ENCODE measurements around the gene ATG5. TPM values are rescaled to one million over a fixed set of nuclear protein-coding genes. Genes with fewer than 3 reads are reported as not detected.
"Not testable (repeated sequence)": the region's sequence is repeated elsewhere in the genome, so short reads cannot be mapped to it uniquely, and the experiment has no call there.

The ATG5 gene
- total RNA-seq, 1 experiment from 2014 or later, result 63.3 TPM

DNA sequence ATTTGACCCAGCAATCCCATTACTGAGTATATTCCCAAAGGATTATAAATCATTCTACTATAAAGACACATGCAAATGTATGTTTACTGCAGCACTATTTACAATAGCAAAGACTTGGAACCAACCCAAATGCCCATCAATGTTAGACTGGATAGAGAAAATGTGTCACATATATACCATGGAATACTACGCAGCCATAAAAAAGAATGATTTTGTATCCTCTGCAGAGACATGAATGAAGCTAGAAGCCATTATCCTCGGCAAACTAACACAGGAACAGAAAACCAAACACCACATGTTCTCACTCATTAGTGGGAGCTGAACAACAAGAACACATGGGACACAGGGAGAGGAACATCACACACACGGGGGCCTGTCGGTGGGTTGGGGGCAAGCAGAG is 57.1 kb downstream of the ATG5 start:
- not testable (repeated sequence) for H3K4me1 ChIP-seq (ENCODE audit: low read length); H3K4me3 ChIP-seq (ENCODE audit: low read length); H2AFZ ChIP-seq (ENCODE audit: low read length); H3K27me3 ChIP-seq (ENCODE audit: low read length); H3K36me3 ChIP-seq (ENCODE audit: insufficient read depth, low read length); H3K9me3 ChIP-seq (ENCODE audit: low read length); H3K4me2 ChIP-seq (ENCODE audit: low read depth, low read length, poor library complexity, severe bottlenecking); DNase-seq; H3K9me2 ChIP-seq (replicated peaks; ENCODE audit: insufficient read depth, low read length); H3K9ac ChIP-seq (ENCODE audit: low read length); H4K20me1 ChIP-seq (ENCODE audit: insufficient read depth, low read depth, low read length); H3K27ac ChIP-seq (ENCODE audit: low read length)
- peaks cover 92% of the 10 kb centered on the region for H3K79me2 ChIP-seq (ENCODE audit: low read length)

DNA sequence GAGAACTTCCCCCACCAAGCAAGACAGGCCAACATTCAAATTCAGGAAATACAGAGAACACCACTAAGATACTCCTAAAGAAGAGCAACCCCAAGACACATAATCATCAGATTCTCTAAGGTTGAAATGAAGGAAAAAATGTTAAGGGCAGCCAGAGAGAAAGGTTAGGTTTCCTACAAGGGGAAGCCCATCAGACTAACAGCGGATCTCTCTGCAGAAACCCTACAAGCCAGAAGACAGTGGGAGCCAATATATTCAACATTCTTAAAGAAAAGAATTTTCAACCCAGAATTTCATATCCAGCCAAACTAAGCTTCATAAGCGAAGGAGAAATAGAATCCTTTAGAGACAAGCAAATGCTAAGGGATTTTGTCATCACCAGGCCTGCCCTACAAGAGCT is 61.1 kb downstream of the ATG5 start:
- H3K9me3 ChIP-seq (ENCODE audit: low read length); H3K4me3 ChIP-seq (ENCODE audit: low read length); H3K27me3 ChIP-seq (ENCODE audit: low read length); H3K27ac ChIP-seq (ENCODE audit: low read length); H4K20me1 ChIP-seq (ENCODE audit: insufficient read depth, low read depth, low read length); DNase-seq; H3K4me2 ChIP-seq (ENCODE audit: low read depth, low read length, poor library complexity, severe bottlenecking); H3K9ac ChIP-seq (ENCODE audit: low read length); H3K9me2 ChIP-seq (replicated peaks; ENCODE audit: insufficient read depth, low read length); H3K4me1 ChIP-seq (ENCODE audit: low read length); H2AFZ ChIP-seq (ENCODE audit: low read length); H3K36me3 ChIP-seq (ENCODE audit: insufficient read depth, low read length): not testable (repeated sequence)
- H3K79me2 ChIP-seq (ENCODE audit: low read length), result peaks cover 93% of the 10 kb centered on the region

DNA sequence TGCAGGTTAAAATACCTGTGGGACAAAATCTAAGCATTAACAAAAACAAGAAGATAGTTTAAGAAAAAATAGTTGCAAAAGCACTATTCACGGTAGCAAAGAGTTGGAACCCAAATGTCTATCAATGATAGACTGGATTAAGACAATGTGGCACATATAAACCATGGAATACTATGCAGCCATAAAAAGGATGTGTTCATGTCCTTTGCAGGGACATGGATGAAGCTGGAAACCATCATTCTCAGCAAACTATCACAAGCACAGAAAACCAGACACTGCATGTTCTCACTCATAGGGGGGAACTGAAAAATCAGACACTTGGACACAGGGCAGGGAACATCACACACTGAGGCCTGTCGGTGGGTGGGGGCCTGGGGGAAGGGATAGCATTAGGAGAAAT is 65.8 kb downstream of the ATG5 start:
- not testable (repeated sequence) for H3K4me1 ChIP-seq (ENCODE audit: low read length); H2AFZ ChIP-seq (ENCODE audit: low read length); H3K36me3 ChIP-seq (ENCODE audit: insufficient read depth, low read length); H3K9me2 ChIP-seq (replicated peaks; ENCODE audit: insufficient read depth, low read length); H3K4me3 ChIP-seq (ENCODE audit: low read length); H3K9ac ChIP-seq (ENCODE audit: low read length); H3K27me3 ChIP-seq (ENCODE audit: low read length); DNase-seq; H3K9me3 ChIP-seq (ENCODE audit: low read length); H4K20me1 ChIP-seq (ENCODE audit: insufficient read depth, low read depth, low read length); H3K4me2 ChIP-seq (ENCODE audit: low read depth, low read length, poor library complexity, severe bottlenecking); H3K27ac ChIP-seq (ENCODE audit: low read length)
- H3K79me2 ChIP-seq (ENCODE audit: low read length), result peaks cover 98% of the 10 kb centered on the region

DNA sequence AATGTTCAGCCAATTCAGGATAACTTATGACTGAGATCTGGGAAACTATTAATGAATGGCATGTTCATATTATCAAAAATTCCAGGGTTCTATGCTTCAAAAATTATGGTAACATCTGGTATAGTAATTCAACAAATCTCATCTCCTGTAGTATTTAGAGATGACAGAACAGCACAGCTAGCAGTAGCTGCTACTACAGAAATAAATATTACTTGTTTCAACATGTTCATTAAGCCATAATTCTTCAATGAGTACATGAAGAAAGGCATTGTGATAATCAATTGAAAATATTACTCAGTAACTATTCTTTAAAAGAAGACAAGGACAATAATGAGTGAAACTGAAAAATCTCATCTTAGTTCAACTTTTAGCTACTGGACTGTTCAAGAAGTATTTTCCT is 66.8 kb downstream of the ATG5 start:
- no peak overlapping the region for H3K4me3 ChIP-seq (ENCODE audit: low read length)
- H3K9ac ChIP-seq (ENCODE audit: low read length), result no peak overlapping the region
- no peaks in the 10 kb centered on the region for H3K9me3 ChIP-seq (ENCODE audit: low read length)
- H3K79me2 ChIP-seq (ENCODE audit: low read length), result peaks cover 98% of the 10 kb centered on the region
- no peaks in the 10 kb centered on the region for H3K36me3 ChIP-seq (ENCODE audit: insufficient read depth, low read length)
- no peaks in the 10 kb centered on the region for H3K4me1 ChIP-seq (ENCODE audit: low read length)
- no peak overlapping the region for H3K4me2 ChIP-seq (ENCODE audit: low read depth, low read length, poor library complexity, severe bottlenecking)
- DNase-seq, result no peak
- no peak overlapping the region for H3K27ac ChIP-seq (ENCODE audit: low read length)
- no peak overlapping the region for H2AFZ ChIP-seq (ENCODE audit: low read length)
- no peaks in the 10 kb centered on the region for H4K20me1 ChIP-seq (ENCODE audit: insufficient read depth, low read depth, low read length)
- no peaks in the 10 kb centered on the region for H3K27me3 ChIP-seq (ENCODE audit: low read length)
- no peaks in the 10 kb centered on the region for H3K9me2 ChIP-seq (replicated peaks; ENCODE audit: insufficient read depth, low read length)

DNA sequence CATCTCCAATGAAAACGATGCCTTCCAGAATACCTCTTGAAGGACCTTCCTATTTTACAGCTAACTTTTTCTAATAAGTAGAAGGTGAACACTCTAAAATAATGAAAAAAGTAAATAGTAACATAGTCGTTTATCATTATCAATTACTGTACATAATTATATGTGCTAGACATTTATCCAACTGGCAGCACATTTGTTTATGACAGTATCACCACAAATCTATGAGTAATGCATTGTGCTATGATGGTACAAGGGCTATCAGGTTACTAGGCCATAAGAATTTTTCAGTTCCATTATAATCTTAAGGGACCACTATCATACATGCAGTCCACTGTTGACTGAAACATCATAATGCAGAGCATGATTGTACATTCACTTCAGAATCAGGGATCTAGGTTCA is 68.4 kb downstream of the ATG5 start:
- Histone ChIP-seq H3K79me2 (ENCODE audit: low read length) (peaks cover 98% of the 10 kb centered on the region), H3K27ac (ENCODE audit: low read length) (no peak overlapping the region), H3K27me3 (ENCODE audit: low read length) (no peaks in the 10 kb centered on the region), H3K4me2 (ENCODE audit: low read depth, low read length, poor library complexity, severe bottlenecking) (no peak overlapping the region), H2AFZ (ENCODE audit: low read length) (no peak overlapping the region), H3K9me3 (ENCODE audit: low read length) (no peaks in the 10 kb centered on the region), H3K9ac (ENCODE audit: low read length) (no peak overlapping the region), H3K4me1 (ENCODE audit: low read length) (no peaks in the 10 kb centered on the region), H3K36me3 (ENCODE audit: insufficient read depth, low read length) (no peaks in the 10 kb centered on the region), H3K4me3 (ENCODE audit: low read length) (no peak overlapping the region), H4K20me1 (ENCODE audit: insufficient read depth, low read depth, low read length) (no peaks in the 10 kb centered on the region), H3K9me2 (replicated peaks; ENCODE audit: insufficient read depth, low read length) (no peaks in the 10 kb centered on the region)
- no peak for DNase-seq

DNA sequence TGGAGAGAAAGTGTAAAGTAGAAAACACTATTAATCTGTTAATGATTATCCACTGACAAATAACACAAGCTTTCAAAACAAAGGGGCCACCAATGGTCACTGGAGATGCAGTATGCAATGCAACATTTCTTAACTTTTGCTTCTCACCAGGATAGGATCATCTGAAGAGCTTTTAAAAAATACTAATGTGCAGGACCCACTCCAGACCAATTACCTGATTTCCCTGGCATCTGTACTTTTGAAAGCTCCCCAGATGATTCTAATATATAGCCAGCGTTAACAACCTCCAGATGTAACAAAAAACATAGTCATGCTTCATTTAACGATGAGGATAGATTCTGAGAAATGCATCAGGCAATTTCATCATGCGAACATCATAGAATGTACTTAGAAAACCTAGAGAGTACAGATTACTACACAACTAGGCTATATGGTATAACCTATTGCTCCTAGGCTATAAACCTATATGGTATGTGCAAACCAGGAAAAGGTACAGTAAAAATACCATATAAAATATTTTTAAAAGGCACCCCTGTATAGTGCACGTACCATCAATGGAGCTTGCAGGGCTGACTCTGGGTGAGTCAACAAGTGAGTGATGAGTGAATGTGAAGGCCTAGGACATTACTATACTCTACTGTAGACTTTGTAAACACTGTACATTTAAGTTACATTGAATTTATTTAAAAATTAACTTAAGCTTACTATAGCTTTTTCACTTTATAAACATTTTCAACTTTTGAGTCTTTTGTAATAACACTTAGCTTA is 69.2 kb downstream of the ATG5 start:
- Histone ChIP-seq H3K79me2 (ENCODE audit: low read length) (peaks cover 96% of the 10 kb centered on the region), H3K9me2 (replicated peaks; ENCODE audit: insufficient read depth, low read length) (no peaks in the 10 kb centered on the region), H3K4me2 (ENCODE audit: low read depth, low read length, poor library complexity, severe bottlenecking) (no peak overlapping the region), H2AFZ (ENCODE audit: low read length) (no peak overlapping the region), H3K4me1 (ENCODE audit: low read length) (no peaks in the 10 kb centered on the region), H4K20me1 (ENCODE audit: insufficient read depth, low read depth, low read length) (no peaks in the 10 kb centered on the region), H3K27ac (ENCODE audit: low read length) (no peak overlapping the region), H3K9ac (ENCODE audit: low read length) (no peak overlapping the region), H3K36me3 (ENCODE audit: insufficient read depth, low read length) (no peaks in the 10 kb centered on the region), H3K9me3 (ENCODE audit: low read length) (no peaks in the 10 kb centered on the region), H3K27me3 (ENCODE audit: low read length) (no peaks in the 10 kb centered on the region), H3K4me3 (ENCODE audit: low read length) (no peak overlapping the region)
- DNase-seq, result no peak

DNA sequence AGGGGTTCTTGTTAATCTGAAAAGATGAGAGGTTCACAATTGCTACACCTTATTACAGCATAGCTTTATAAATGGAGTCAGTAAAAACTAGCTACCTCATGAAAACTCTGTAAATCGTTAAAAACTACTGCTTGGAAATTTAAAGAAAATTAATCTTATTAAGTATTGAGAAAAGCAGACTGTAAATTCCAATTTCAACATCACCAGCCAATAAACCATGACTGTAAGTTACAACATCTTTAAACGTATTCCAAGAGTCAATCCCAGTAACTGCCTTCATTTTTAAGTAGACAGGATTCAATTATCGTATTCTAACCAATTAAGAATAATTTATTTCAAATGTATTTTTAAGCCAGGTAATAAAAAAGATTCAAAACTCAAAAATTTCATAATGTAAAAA is 70.3 kb downstream of the ATG5 start:
- H3K27ac ChIP-seq (ENCODE audit: low read length), result no peak overlapping the region
- H3K9ac ChIP-seq (ENCODE audit: low read length), result no peak overlapping the region
- no peaks in the 10 kb centered on the region for H3K36me3 ChIP-seq (ENCODE audit: insufficient read depth, low read length)
- no peak overlapping the region for H3K4me3 ChIP-seq (ENCODE audit: low read length)
- no peaks in the 10 kb centered on the region for H4K20me1 ChIP-seq (ENCODE audit: insufficient read depth, low read depth, low read length)
- no peaks in the 10 kb centered on the region for H3K27me3 ChIP-seq (ENCODE audit: low read length)
- H3K79me2 ChIP-seq (ENCODE audit: low read length), result peaks cover 95% of the 10 kb centered on the region
- no peaks in the 10 kb centered on the region for H3K9me3 ChIP-seq (ENCODE audit: low read length)
- peaks cover 9% of the 10 kb centered on the region for H3K4me1 ChIP-seq (ENCODE audit: low read length)
- no peak overlapping the region for H3K4me2 ChIP-seq (ENCODE audit: low read depth, low read length, poor library complexity, severe bottlenecking)
- no peaks in the 10 kb centered on the region for H3K9me2 ChIP-seq (replicated peaks; ENCODE audit: insufficient read depth, low read length)
- H2AFZ ChIP-seq (ENCODE audit: low read length), result no peak overlapping the region
- DNase-seq, result no peak

DNA sequence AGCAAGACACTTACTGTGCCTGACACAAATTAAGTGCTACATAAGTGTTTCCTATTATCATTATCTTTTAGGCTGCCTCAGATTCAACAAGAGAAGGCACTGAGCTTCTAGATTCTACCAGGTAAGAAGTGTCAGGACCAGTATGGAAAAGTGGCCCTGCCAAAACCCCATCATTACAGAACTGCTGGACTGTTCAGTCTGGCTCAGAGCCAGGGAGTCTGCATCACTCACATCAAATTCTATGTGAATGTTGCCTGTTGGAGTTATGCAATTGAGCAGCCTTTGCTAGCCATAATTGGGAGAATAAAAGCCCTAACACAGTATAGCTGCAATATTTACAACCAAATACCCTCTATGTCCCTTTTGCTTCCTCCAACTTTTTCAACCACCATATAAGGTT is 70.9 kb downstream of the ATG5 start:
- H3K79me2 ChIP-seq (ENCODE audit: low read length), result peaks cover 95% of the 10 kb centered on the region
- no peak for DNase-seq

More for the DNA sequence above, 70.9 kb downstream of the ATG5 start:
- Histone ChIP-seq H3K9ac (ENCODE audit: low read length) (no peak overlapping the region), H2AFZ (ENCODE audit: low read length) (no peak overlapping the region), H4K20me1 (ENCODE audit: insufficient read depth, low read depth, low read length) (no peaks in the 10 kb centered on the region), H3K4me1 (ENCODE audit: low read length) (peaks cover 16% of the 10 kb centered on the region), H3K4me2 (ENCODE audit: low read depth, low read length, poor library complexity, severe bottlenecking) (no peak overlapping the region), H3K36me3 (ENCODE audit: insufficient read depth, low read length) (no peaks in the 10 kb centered on the region), H3K9me2 (replicated peaks; ENCODE audit: insufficient read depth, low read length) (no peaks in the 10 kb centered on the region), H3K4me3 (ENCODE audit: low read length) (no peak overlapping the region), H3K27ac (ENCODE audit: low read length) (no peak overlapping the region), H3K27me3 (ENCODE audit: low read length) (no peaks in the 10 kb centered on the region), H3K9me3 (ENCODE audit: low read length) (no peaks in the 10 kb centered on the region)
